Measurements from ENCODE around the gene DIPK1B.

DNA sequence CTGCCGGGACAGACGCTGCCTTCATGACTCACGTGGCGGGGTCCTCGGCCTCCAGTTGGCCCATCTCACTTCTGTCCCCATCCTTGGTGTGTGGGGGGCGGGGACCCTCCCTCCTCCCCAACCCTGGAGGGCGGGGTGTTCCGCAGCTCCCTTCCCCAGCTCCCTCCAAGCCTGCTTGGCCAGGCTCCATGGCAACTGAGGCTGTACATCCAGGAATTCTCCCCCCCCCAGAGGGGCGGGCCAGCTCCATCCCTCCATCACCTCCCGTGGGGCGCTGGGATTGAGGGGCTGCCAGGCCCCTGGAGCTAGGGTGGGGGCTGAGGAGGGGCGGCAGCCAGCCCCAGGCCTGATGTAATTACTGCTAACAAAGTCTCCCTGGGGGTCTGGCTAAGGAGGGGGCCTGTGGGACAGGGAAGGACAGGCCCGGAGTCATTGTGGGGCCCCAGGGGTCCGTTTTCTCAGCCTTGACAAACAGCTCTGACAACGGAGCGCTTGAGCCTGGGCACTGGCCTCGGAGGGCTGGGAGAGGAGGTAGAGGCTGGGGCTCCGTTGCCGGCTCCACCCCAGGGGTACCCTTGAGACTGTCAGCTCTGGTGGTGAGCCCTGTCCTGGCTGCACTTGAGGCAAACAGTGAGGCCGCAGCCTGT is 8.0 kb downstream of the DIPK1B start:
- TF ChIP-seq POLR2AphosphoS5 (IDR thresholded peaks at IDR 0.05; ENCODE audit: low read depth) (no peak), GABPA (IDR thresholded peaks at IDR 0.05; ENCODE audit: low read depth) (no peak), SPI1 (IDR thresholded peaks at IDR 0.05; ENCODE audit: borderline replicate concordance, low read depth) (no peak)
- TF ChIP-seq, protein P1, sequence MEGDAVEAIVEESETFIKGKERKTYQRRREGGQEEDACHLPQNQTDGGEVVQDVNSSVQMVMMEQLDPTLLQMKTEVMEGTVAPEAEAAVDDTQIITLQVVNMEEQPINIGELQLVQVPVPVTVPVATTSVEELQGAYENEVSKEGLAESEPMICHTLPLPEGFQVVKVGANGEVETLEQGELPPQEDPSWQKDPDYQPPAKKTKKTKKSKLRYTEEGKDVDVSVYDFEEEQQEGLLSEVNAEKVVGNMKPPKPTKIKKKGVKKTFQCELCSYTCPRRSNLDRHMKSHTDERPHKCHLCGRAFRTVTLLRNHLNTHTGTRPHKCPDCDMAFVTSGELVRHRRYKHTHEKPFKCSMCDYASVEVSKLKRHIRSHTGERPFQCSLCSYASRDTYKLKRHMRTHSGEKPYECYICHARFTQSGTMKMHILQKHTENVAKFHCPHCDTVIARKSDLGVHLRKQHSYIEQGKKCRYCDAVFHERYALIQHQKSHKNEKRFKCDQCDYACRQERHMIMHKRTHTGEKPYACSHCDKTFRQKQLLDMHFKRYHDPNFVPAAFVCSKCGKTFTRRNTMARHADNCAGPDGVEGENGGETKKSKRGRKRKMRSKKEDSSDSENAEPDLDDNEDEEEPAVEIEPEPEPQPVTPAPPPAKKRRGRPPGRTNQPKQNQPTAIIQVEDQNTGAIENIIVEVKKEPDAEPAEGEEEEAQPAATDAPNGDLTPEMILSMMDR (IDR thresholded peaks at IDR 0.05; ENCODE audit: insufficient read depth, low read length): no peak
- TF ChIP-seq, protein P2, sequence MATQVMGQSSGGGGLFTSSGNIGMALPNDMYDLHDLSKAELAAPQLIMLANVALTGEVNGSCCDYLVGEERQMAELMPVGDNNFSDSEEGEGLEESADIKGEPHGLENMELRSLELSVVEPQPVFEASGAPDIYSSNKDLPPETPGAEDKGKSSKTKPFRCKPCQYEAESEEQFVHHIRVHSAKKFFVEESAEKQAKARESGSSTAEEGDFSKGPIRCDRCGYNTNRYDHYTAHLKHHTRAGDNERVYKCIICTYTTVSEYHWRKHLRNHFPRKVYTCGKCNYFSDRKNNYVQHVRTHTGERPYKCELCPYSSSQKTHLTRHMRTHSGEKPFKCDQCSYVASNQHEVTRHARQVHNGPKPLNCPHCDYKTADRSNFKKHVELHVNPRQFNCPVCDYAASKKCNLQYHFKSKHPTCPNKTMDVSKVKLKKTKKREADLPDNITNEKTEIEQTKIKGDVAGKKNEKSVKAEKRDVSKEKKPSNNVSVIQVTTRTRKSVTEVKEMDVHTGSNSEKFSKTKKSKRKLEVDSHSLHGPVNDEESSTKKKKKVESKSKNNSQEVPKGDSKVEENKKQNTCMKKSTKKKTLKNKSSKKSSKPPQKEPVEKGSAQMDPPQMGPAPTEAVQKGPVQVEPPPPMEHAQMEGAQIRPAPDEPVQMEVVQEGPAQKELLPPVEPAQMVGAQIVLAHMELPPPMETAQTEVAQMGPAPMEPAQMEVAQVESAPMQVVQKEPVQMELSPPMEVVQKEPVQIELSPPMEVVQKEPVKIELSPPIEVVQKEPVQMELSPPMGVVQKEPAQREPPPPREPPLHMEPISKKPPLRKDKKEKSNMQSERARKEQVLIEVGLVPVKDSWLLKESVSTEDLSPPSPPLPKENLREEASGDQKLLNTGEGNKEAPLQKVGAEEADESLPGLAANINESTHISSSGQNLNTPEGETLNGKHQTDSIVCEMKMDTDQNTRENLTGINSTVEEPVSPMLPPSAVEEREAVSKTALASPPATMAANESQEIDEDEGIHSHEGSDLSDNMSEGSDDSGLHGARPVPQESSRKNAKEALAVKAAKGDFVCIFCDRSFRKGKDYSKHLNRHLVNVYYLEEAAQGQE (IDR thresholded peaks at IDR 0.05; ENCODE audit: insufficient replicate concordance, low read depth): no peak
